DMS53 treated with DMSO at 0.1 percent for 48 hours (cell line): ENCODE data around the gene TRIM24.

Experiments
- DNase-seq: peaks from one replicate; lab custom pipeline; 2025; ENCODE audit not compliant: unreplicated experiment; lab: John Stamatoyannopoulos, UW

The TRIM24 gene

DNA sequence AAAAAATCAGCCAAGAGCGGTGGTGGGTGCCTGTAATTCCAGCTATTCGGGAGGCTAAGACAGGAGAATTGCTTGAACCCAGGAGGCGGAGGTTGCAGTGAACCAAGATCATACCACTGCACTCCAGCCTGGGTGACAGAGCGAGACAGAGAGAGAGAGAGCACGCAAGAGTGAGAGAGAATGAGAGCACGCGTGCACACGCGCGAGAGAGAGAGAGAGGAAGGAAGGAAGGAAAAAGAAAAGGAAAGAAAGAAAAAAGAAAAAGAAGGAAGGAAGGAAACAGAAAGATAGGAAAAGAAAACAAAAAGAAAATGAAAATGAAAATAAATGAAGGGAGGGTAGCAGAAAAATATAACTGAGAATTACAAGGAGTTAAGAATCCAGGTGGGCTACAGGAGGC, 158.4 kb downstream of the TRIM24 start:
- DNase-seq: no peak

DNA sequence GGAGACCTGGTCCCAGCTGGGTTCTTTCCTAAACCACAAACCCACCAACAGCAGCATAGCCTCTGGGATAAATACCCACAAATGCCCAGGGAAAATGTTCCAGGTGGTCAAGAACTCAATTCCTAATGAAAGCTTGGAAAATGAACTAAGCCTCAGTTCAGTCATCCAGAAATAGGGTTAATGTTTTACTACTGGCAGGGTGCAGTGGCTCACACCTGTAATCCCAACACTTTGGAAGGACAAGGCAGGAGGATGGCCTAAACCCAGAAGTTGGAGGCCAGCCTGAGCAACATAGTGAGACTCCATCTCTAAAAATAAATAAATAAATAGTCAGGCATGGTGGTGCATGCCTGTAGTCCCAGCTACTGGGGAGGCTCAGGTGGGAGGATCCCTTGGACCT, 158.9 kb downstream of the TRIM24 start:
- DNase-seq: peak; percentile 8

DNA sequence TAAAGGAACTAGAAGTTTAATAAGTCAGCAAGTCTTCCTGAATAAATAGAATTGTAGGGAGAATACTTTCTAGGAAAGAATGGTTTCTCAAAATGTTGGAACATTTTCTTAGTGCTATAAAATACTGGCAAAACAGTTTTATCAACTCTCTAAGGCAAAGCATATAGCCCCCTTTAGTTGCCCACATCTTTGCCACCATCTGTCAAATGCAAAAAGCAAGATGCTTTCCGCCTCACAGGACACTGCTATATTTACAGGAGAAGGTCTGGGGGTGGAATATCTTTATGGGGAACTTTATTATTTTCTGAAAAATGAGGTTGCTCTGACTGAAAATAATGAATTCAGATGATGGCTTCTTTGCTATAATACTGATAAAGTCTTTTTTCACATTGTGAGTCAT, 162.8 kb downstream of the TRIM24 start:
- DNase-seq: no peak

DNA sequence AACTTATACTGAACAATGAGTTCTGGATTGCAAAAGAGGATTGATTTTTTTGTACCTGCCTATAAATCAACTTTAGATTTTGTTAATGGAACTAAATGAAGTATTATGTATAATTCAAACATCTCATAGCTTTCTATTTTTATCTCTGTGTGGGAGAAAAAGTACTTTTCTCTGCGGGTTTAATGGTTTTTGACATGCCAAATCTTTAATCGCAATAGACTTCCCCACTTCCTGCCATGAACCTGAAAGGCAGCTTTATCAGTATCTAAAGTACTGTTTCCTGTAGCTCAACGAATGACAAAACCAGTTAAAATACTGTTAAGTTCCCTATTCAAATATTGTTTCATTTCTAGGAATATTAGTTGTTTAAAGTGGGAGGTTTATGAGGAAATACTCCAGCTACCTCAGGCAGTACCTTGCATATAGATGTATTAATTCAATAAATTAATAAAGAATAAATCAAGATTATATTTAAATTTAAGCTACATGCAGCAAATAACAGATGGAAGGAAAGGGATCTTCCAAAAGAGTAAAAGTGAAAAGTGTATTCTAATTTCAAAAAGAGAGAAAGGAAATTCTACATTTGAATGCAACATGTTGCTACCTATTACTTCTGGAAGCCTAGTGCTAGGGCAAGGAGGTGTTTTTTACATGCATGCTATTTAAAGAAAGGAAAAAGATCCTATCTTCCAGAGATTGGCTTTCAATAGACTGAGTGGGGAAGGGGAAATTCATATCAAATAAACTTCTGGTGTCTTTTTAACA, 165.2 kb downstream of the TRIM24 start:
- DNase-seq: peak; percentile 77

DNA sequence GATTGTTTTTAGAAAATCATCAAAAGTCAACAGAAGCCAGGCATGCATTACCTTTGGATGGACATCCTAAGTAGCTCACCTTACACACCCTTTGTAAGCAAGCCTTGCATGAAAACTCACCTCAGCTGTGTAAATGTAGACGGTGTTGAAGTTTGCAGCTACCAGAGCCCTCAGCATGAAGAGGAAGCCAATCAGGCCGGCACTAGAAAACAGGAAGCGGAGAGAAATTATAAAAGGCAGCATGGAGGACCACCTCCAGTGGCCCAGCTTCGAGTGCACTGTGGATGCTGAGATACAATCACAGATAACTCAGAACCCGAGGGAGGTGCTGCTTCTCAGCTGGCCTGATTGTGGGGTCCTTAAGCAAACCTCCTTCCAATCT, 165.8 kb downstream of the TRIM24 start:
- peak; percentile 99 for DNase-seq

DNA sequence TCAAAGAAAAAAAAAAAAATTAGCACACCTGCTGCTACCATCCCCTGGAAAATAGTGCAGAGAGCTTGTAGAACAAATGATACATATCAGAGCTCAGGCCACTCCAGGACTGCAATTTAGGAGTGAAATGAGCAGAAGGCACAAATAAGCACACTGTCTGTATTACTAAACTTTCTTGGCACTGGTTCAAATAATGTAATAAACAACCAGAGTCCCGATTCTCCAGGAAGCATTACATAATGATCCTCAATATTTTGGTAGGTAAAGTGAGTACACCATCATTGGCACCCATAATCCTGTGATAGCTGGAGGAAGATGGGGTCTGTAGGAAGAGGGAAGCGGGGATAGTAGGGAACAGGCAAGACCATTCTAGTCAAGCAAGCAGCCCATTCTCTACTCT, 166.8 kb downstream of the TRIM24 start:
- DNase-seq: no peak

DNA sequence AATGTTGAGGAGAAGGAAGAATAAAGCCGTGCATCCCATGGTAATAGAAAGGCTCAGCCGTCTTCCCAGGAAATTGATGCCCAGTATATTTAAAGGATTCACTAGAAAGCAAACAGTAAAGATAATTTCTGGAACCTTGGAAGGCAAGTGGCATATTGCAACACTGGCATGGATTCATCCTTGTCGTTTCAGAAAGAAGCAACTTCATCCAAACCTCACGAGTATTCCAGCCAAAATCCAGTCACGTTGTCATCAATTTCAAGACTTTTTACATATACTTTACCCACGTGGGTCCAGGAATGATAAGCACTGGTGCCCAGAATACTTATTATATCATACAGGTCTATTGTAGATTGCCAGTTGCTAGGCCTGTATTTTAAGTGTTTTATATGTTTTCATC, 167.3 kb downstream of the TRIM24 start:
- DNase-seq: no peak

DNA sequence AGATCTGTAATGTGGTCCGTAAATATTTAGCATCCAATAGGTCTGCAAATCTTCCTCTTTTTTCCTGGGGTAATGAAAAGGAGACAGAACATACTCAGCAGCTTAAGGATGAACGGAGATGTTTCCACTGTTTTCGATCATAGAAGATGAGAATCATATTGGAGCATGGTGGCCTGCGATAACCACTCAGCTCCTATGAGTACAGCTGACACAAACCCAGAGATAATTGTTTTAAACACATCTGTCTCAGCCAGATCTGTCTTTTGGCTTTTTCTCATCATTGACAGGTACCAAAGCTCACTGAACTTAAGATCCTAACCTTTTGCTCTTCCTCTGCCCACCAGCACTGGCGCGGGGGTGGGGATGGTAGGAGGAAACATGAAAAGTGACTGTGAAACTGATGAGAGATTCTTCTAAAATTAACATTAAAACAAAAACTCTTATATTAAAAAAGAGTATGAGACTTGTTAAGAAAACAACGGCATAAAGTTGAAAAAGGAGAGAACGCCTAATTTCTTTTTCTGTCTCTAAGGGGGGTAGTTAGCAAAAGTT, 170.1 kb downstream of the TRIM24 start:
- no peak for DNase-seq

DNA sequence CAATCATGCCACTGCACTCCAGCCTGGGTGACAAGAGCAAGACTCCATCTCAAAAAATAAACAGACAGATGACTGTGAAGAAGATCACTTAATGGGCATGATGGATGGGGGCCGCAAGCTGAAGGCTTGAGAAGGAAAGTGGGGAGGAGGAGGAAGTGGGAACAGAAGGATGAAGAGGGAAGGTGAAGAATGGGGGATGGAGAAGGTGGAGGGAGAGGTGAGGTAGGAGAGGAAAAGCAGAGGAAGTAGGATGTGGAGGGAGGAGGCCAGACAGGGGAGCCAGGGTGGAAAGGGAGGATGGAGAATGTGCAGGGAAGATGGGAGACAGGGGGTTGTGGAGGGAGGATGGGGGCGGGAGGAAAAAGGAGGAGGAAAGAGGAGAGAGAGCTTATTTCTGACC, 172.3 kb downstream of the TRIM24 start:
- no peak for DNase-seq

DNA sequence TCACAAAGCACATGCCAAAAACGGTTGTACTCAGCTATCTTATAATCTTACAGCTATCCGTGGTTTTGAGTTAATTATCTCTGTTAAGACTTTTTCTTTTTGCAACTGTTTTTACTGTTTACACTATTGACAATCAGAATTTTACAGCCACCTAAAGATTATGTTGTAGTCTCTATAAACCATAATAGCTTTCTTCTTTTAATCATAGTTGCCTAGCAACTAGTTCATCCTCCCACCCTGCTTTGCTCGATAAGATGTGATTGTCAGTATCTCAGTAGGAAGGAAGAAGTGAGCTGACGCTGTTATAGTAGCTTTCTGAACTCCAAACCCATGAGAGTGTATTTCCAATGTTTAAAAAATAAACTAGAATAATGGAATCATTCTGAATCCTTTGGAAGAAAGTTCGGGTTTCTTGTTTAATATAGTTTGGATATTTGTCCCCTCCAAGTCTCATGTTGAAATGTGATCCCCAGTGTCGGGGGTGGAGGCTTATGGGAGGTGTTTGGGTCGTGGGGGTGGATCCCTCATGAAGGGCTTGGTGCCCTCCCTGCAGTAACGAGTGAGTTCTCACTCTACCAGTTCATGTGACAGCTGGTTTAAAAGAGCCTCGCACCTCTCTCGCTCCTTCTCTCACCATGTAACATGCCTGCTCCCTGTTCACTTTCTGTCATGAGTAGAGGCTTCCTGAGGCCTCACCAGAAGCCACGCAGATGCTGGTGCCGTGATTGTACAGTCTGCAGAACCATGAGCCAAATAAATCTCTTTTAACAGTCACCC, 173.0 kb downstream of the TRIM24 start:
- DNase-seq: no peak
